HEK293 (cell line): ENCODE measurements around the gene SLC15A4.

Experiments used
- EGR2 ChIP-seq: fragments of 450-650 bp; formaldehyde crosslinking; IDR thresholded peaks from 2 replicates; pipeline ENCODE4 v1.5.1; 2016; ENCODE audit warnings: low read depth, missing biosample characterization, missing genetic modification characterization
- ZBTB26 ChIP-seq: fragments of 450-650 bp; formaldehyde crosslinking; optimal IDR thresholded peaks from 2 replicates; pipeline ENCODE3; 2016; ENCODE audit warnings: missing biosample characterization, mild to moderate bottlenecking, missing genetic modification characterization
- ZNF184 ChIP-seq: fragments of 450-650 bp; IDR thresholded peaks from 2 replicates; pipeline ENCODE4 v1.5.1; 2018; ENCODE audit warnings: missing biosample characterization, mild to moderate bottlenecking, missing genetic modification characterization
- ZNF26 ChIP-seq: fragments of 450-650 bp; formaldehyde crosslinking; IDR thresholded peaks from 2 replicates; pipeline ENCODE4 v1.5.1; 2016; ENCODE audit warnings: missing biosample characterization, missing genetic modification characterization

DNA sequence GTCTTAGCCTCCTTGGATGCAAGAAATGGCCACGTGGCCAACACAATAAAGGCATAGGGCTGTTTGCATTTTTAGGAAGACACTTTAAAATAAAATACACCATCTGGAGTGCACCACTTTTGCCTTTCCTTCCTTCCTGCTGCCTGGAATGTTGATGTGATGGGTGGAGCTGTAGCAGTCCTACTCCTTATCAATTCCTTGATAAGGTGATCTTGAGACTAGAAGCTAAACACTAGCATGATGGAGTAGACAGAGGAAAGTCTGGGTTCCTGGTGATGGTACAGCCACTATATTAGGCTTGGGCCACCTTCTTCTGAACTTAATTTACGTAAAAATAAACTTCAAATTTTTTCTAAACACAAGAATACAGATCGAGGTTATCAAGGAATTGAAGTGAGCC lies 26.6 kb upstream of the SLC15A4 start:
- TF ChIP-seq ZBTB26 (tag by site-specific recombination) (no peak), ZNF26 (tag by site-specific recombination) (no peak), EGR2 (no peak), ZNF184 (no peak)
